Activated naive CD8-positive, alpha-beta T cell treated with anti-CD3 and anti-CD28 coated beads for 36 hours (primary cell): Measurements from ENCODE around the gene SPRY4. TPM values are rescaled to one million over a fixed set of nuclear protein-coding genes. Genes with fewer than 3 reads are reported as not detected.
"Not testable (repeated sequence)": the region's sequence is repeated elsewhere in the genome, so short reads cannot be mapped to it uniquely, and the experiment has no call there.

Experiments used
- DNase-seq: peaks from one replicate; pipeline ENCODE4 v3.0.0; 2021
- H3K27ac Mint-ChIP-seq: one replicate; pipeline ENCODE4 v1.8.0; 2022; ENCODE audit warnings: mild to moderate bottlenecking, moderate library complexity, mixed read lengths
- H3K27me3 Mint-ChIP-seq: one replicate; pipeline ENCODE4 v1.8.0; 2022; ENCODE audit warnings: mild to moderate bottlenecking, mixed read lengths
- H3K36me3 Mint-ChIP-seq: one replicate; pipeline ENCODE4 v1.8.0; 2021; ENCODE audit warnings: mild to moderate bottlenecking, mixed read lengths
- H3K4me1 Mint-ChIP-seq: one replicate; pipeline ENCODE4 v1.8.0; 2021; ENCODE audit warnings: mixed read lengths
- H3K4me3 Mint-ChIP-seq: one replicate; pipeline ENCODE4 v1.8.0; 2022; ENCODE audit warnings: mild to moderate bottlenecking, moderate library complexity, mixed read lengths
- H3K9me3 Mint-ChIP-seq: one replicate; pipeline ENCODE4 v1.8.0; 2022; ENCODE audit warnings: mixed read lengths
- total RNA-seq, 2 experiments: library from RNA; stranded (reverse); gene quantifications; one replicate each; pipeline ENCODE4 v1.2.3, GENCODE V29; 2021

SPRY4 gene
- total RNA-seq, 2 experiments from 2014 or later = 0.91 to 1.4 TPM

DNA sequence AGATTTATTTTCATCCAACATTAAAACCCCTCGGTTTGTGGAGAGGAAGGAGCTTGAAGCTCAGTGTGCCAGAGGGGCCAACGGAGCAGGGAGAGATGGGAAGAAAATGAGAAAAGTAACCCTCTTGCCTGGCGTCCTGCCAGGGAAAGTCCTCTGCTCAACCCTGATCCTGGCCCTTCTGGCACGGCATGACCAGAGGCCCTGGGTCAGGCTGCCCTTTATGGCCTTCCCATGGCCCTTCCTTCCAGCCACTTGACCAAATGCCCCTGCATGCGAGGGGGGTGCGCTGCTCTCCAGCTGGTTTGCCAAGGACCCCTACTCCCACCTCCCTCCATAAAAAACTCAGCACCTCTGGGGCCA, 43.8 kb downstream of the SPRY4 start:
- Mint-ChIP-seq H3K4me1 (no peaks in the 10 kb centered on the region), H3K27me3 (no peaks in the 10 kb centered on the region), H3K9me3 (no peaks in the 10 kb centered on the region), H3K36me3 (no peaks in the 10 kb centered on the region), H3K4me3 (no peak overlapping the region), H3K27ac (no peak overlapping the region)
- DNase-seq = no peak

DNA sequence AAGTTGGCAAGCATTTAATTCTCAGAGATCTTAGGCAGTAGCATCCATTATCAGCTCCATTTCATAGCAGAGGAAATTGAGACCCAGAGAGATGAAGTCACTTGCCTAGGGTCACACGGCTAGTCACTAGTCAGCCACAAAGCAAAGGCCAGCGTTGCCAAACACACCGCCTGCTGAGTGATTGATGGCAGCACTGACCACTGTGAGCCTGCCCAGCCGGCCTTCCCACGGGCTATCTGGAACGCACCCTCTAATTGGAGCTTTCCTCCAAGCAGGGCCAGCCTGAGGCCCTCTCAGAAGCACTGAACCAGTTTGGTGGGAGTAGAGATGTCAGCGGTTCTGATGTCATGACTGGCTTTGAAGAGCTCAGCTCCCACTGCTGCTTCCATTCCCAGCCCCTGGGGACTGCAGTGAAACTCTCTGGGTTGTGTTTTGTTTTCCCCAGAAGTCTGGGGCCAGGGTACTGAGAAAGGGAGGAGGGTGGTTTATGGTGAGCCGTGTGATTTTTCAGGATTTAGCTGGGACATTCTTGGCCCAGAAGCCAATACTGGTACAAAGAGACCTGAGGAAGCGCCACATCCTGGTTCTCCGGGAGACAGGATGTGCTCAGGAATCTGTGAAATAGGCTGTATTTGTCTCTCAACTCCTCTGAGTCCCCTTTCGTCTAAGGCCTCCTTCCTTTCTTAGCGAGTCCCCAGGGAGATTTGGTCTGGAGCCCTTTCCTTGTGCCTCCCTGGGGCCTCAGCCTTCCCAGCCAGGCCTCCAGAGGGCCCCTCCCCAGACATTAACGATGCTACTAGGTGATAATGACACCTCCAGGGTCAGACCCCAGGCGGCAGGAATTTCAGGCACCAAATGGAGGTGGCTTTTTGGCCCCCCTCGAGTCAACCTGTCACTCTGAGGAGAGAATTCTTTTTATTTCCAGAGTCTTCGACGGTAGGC, 44.5 kb downstream of the SPRY4 start:
- Mint-ChIP-seq H3K36me3 (no peaks in the 10 kb centered on the region), H3K4me3 (no peak overlapping the region), H3K27me3 (no peaks in the 10 kb centered on the region), H3K9me3 (no peaks in the 10 kb centered on the region), H3K27ac (no peak overlapping the region), H3K4me1 (no peaks in the 10 kb centered on the region)
- DNase-seq = no peak

GRCh38 chr5:142278627-142279026, 46.2 kb downstream of the SPRY4 start:
- no peak for DNase-seq
- H3K27me3 Mint-ChIP-seq = no peaks in the 10 kb centered on the region
- H3K9me3 Mint-ChIP-seq = no peaks in the 10 kb centered on the region
- H3K4me3 Mint-ChIP-seq = no peak overlapping the region
- no peaks in the 10 kb centered on the region for H3K4me1 Mint-ChIP-seq
- H3K27ac Mint-ChIP-seq = no peak overlapping the region
- no peaks in the 10 kb centered on the region for H3K36me3 Mint-ChIP-seq

DNA sequence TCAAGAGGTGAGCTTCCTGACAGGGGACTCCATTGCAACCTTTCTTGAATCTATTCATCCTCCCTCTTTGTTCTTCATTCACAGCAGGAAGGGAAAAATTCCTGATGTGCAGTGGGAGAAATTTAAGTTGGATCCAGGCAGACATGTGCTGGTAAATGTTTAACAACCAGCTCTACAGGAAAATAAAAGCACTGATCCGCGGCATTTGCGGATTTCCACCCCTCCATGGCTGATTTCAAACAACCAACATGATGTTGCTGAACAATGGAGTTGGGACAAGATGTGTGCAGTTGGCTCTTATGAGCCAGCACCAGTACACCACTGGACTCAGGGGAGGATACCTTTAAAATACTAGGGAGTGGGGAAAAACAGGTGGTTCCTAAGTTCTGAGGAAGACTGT, 47.0 kb downstream of the SPRY4 start:
- Mint-ChIP-seq H3K9me3 (no peaks in the 10 kb centered on the region), H3K36me3 (no peaks in the 10 kb centered on the region), H3K27ac (no peak overlapping the region), H3K27me3 (no peaks in the 10 kb centered on the region), H3K4me3 (no peak overlapping the region), H3K4me1 (no peaks in the 10 kb centered on the region)
- DNase-seq = no peak

GRCh38 chr5:142276517-142276916, 48.3 kb downstream of the SPRY4 start:
- H3K27ac Mint-ChIP-seq = no peak overlapping the region
- no peaks in the 10 kb centered on the region for H3K27me3 Mint-ChIP-seq
- DNase-seq = no peak
- H3K36me3 Mint-ChIP-seq = no peaks in the 10 kb centered on the region
- no peak overlapping the region for H3K4me3 Mint-ChIP-seq
- H3K4me1 Mint-ChIP-seq = no peaks in the 10 kb centered on the region
- no peaks in the 10 kb centered on the region for H3K9me3 Mint-ChIP-seq

GRCh38 chr5:142275496-142275895, 49.3 kb downstream of the SPRY4 start:
- Mint-ChIP-seq H3K4me1 (no peaks in the 10 kb centered on the region), H3K9me3 (no peaks in the 10 kb centered on the region), H3K27ac (no peak overlapping the region), H3K27me3 (no peaks in the 10 kb centered on the region), H3K36me3 (no peaks in the 10 kb centered on the region), H3K4me3 (no peak overlapping the region)
- DNase-seq = no peak

DNA sequence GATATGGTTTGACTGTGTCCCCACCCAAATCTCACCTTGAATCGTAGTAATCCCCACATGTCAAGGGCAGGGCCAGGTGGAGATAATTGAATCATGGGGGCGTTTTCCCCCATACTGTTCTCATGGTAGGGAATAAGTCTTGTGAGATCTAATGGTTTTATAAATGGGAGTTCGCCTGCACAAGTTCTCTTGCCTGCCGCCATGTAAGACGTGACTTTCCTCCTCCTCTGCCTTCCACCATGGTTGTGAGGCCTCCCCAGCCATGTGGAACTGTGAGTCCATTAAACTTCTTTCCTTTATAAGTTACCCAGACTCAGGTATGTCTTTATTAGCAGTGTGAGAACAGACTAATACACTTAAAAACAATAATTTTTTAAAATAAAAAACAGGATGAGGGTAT, 52.2 kb downstream of the SPRY4 start:
- not testable (repeated sequence) for H3K27me3 Mint-ChIP-seq, H3K4me1 Mint-ChIP-seq

GRCh38 chr5:142264084-142264483, 60.7 kb downstream of the SPRY4 start:
- not testable (repeated sequence) for H3K36me3 Mint-ChIP-seq, H3K4me1 Mint-ChIP-seq, H3K27ac Mint-ChIP-seq, H3K27me3 Mint-ChIP-seq, DNase-seq, H3K9me3 Mint-ChIP-seq, H3K4me3 Mint-ChIP-seq

More for the DNA sequence above, 52.2 kb downstream of the SPRY4 start:
- not testable (repeated sequence) for H3K27ac Mint-ChIP-seq, H3K9me3 Mint-ChIP-seq, H3K4me3 Mint-ChIP-seq, H3K36me3 Mint-ChIP-seq, DNase-seq

GRCh38 chr5:142263346-142263745, 61.5 kb downstream of the SPRY4 start:
- Mint-ChIP-seq H3K27ac (no peak overlapping the region), H3K4me1 (no peaks in the 10 kb centered on the region), H3K9me3 (peaks cover 2% of the 10 kb centered on the region), H3K36me3 (no peaks in the 10 kb centered on the region), H3K4me3 (no peak overlapping the region), H3K27me3 (no peaks in the 10 kb centered on the region)
- DNase-seq = no peak

DNA sequence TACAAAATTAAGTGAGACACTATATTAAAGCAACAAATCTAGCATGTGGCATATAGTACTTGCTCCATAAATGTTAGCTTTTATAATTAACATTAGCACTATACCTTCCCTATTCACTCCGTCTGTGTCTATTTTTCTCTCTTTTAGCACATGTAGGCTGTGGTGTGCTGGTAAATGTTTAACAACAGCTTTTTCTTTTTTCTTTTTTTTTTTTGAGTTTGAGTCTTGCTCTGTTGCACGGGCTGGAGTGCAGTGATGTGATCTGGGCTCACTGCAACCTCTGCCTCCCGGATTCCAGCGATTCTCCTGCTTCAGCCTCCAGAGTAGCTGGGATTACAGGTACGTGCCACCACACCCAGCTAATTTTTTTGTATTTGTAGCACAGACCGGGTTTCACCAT, 62.1 kb downstream of the SPRY4 start:
- Mint-ChIP-seq H3K9me3 (peaks cover 2% of the 10 kb centered on the region), H3K4me1 (no peaks in the 10 kb centered on the region), H3K27me3 (no peaks in the 10 kb centered on the region), H3K27ac (no peak overlapping the region), H3K36me3 (no peaks in the 10 kb centered on the region), H3K4me3 (no peak overlapping the region)
- no peak for DNase-seq

Other genes with a start within 250 kb of the SPRY4 start
- gene NDFIP1, start 216.2 kb downstream of the SPRY4 start, total RNA-seq = 100 to 1,000 TPM in 1 of 2 experiments, 10 to 100 TPM in 1; 97.3 to 100 TPM